Measurements from ENCODE around the gene PDE7B. TPM values are rescaled to one million over a fixed set of nuclear protein-coding genes. Genes with fewer than 3 reads are reported as not detected.

The PDE7B gene
- total and polyA plus RNA-seq, 2 donors from 2014 or later: 4.6 to 15.4 TPM

DNA sequence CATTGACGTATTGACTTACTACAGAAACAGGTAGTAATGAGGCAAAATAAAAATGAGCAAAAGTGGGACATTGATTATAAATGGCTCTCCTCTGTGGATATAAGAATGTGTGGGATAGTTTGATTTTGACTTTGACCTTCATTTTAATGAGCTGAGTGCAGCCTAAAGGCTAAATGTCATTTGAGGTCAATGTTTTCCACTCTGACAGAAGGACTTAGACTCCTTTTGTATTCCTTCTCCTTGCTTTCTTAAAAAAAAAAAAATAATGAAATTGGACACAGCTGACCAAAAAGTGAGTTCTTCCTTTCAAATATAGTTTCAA lies 330.0 kb downstream of the PDE7B start:
- Histone ChIP-seq H3K4me3 (ENCODE audit: low read length in 3 of 3) (no peak overlapping the region), H3K27me3 (ENCODE audit: control insufficient read depth, insufficient read depth, low read length) (no peaks in the 10 kb centered on the region), H3K36me3 (ENCODE audit: control insufficient read depth in 2 of 3, insufficient read depth in 3 of 3, low read length in 3 of 3) (peaks cover 0 to 5% (median 0%) of the 10 kb centered on the region in 3 donors), H3K9me3 (ENCODE audit: control insufficient read depth in 2 of 3, insufficient read depth in 1 of 3, low read length in 3 of 3) (no peaks in the 10 kb centered on the region), H3K9ac (ENCODE audit: low read length in 3 of 3) (no peak overlapping the region), H3K4me1 (ENCODE audit: control insufficient read depth in 2 of 3, insufficient read depth in 2 of 3, low read depth in 1 of 3, low read length in 3 of 3) (peaks cover 0 to 5% (median 0%) of the 10 kb centered on the region in 3 donors), H3K27ac (ENCODE audit: low read depth in 2 of 2, low read length in 2 of 2) (no peak overlapping the region)
- intact Hi-C loops (cut with DNase I): no loop called here
- TF ChIP-seq, protein P1, sequence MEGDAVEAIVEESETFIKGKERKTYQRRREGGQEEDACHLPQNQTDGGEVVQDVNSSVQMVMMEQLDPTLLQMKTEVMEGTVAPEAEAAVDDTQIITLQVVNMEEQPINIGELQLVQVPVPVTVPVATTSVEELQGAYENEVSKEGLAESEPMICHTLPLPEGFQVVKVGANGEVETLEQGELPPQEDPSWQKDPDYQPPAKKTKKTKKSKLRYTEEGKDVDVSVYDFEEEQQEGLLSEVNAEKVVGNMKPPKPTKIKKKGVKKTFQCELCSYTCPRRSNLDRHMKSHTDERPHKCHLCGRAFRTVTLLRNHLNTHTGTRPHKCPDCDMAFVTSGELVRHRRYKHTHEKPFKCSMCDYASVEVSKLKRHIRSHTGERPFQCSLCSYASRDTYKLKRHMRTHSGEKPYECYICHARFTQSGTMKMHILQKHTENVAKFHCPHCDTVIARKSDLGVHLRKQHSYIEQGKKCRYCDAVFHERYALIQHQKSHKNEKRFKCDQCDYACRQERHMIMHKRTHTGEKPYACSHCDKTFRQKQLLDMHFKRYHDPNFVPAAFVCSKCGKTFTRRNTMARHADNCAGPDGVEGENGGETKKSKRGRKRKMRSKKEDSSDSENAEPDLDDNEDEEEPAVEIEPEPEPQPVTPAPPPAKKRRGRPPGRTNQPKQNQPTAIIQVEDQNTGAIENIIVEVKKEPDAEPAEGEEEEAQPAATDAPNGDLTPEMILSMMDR (IDR thresholded peaks at IDR 0.05; ENCODE audit: borderline replicate concordance, extremely low read depth, insufficient read depth): no peak
- FAIRE-seq (no peak), DNase-seq (peak in 1 of 5 donors; percentile 23)

DNA sequence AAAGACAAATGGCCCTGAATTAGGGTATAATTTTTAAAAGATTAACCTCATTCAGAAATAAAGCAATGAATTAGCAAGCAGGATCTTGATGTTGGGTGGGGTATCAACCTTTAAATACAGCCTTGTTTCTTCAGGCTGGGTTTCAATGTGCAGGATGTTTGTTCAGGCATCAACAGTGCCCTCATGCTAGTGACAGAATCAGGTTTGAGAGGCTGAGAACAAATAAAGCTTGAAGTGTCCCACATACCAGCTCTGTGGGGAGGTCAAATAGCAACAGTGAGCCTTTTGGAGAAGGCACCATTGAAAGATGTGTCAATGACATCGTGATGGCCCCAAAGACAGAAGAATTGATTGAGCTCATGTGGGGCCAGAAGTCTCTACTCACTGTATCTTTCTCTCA lies 330.4 kb downstream of the PDE7B start:
- no peak overlapping the region for H3K9ac ChIP-seq (ENCODE audit: low read length in 3 of 3)
- H3K27ac ChIP-seq (ENCODE audit: low read depth in 2 of 2, low read length in 2 of 2): no peak overlapping the region
- no peak for FAIRE-seq
- H3K4me3 ChIP-seq (ENCODE audit: low read length in 3 of 3): no peak overlapping the region
- H3K9me3 ChIP-seq (ENCODE audit: control insufficient read depth in 2 of 3, insufficient read depth in 1 of 3, low read length in 3 of 3): no peaks in the 10 kb centered on the region
- no peaks in the 10 kb centered on the region for H3K27me3 ChIP-seq (ENCODE audit: control insufficient read depth, insufficient read depth, low read length)
- peaks cover 0 to 5% (median 0%) of the 10 kb centered on the region in 3 donors for H3K4me1 ChIP-seq (ENCODE audit: control insufficient read depth in 2 of 3, insufficient read depth in 2 of 3, low read depth in 1 of 3, low read length in 3 of 3)
- DNase-seq: no peak
- H3K36me3 ChIP-seq (ENCODE audit: control insufficient read depth in 2 of 3, insufficient read depth in 3 of 3, low read length in 3 of 3): peaks cover 0 to 5% (median 0%) of the 10 kb centered on the region in 3 donors
- intact Hi-C loops (cut with DNase I): no loop called here
- TF ChIP-seq, protein P1 (IDR thresholded peaks at IDR 0.05; ENCODE audit: borderline replicate concordance, extremely low read depth, insufficient read depth): no peak

DNA sequence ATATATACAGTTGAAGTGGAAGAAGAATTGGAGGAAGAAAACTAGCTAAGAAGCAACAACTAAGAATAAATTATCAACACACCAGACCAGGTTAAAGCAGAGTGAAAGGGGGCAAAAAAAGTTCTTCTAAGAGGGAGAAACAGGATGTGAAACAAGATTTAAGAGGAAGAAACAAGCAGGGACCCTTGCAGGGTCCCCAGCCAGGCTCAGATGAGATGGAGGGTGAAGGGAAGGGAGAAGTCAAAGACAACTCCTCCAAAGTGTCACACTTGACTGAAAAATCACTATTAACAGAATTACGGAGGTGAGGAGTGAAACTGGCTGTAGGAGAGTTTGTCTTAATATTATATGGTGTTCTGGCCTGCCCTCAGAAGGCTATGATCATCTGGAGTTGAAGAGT lies 333.2 kb downstream of the PDE7B start:
- peaks cover 0 to 5% (median 0%) of the 10 kb centered on the region in 3 donors for H3K4me1 ChIP-seq (ENCODE audit: control insufficient read depth in 2 of 3, insufficient read depth in 2 of 3, low read depth in 1 of 3, low read length in 3 of 3)
- no peak overlapping the region for H3K9ac ChIP-seq (ENCODE audit: low read length in 3 of 3)
- no peak overlapping the region for H3K4me3 ChIP-seq (ENCODE audit: low read length in 3 of 3)
- intact Hi-C loops (cut with DNase I): no loop called here
- peaks cover 0 to 8% (median 6%) of the 10 kb centered on the region in 3 donors for H3K36me3 ChIP-seq (ENCODE audit: control insufficient read depth in 2 of 3, insufficient read depth in 3 of 3, low read length in 3 of 3)
- H3K27me3 ChIP-seq (ENCODE audit: control insufficient read depth, insufficient read depth, low read length): no peaks in the 10 kb centered on the region
- FAIRE-seq: no peak
- no peak for DNase-seq
- H3K27ac ChIP-seq (ENCODE audit: low read depth in 2 of 2, low read length in 2 of 2): no peak overlapping the region
- TF ChIP-seq, protein P1 (IDR thresholded peaks at IDR 0.05; ENCODE audit: borderline replicate concordance, extremely low read depth, insufficient read depth): no peak
- H3K9me3 ChIP-seq (ENCODE audit: control insufficient read depth in 2 of 3, insufficient read depth in 1 of 3, low read length in 3 of 3): no peaks in the 10 kb centered on the region

DNA sequence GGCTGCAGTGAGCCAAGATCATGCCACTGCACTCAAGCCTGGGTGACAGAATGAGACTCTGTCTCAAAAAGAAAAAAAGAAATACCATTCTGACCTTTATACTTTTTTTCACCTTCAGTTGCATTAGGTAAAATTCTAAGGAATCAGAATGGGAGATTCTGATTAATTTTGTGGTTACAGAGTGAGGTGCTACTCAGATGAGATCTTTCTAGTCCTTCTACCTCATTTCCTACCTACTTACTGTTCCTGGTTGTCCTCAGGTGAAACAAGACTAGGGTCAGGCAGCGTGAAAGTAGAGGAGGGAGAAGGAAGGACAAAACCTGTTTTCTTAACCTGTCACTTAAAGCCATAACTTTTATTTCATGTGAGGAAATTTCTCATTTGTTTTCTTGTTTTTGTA lies 334.9 kb downstream of the PDE7B start:
- Histone ChIP-seq H3K36me3 (ENCODE audit: control insufficient read depth in 2 of 3, insufficient read depth in 3 of 3, low read length in 3 of 3) (peaks cover 0 to 10% (median 6%) of the 10 kb centered on the region in 3 donors), H3K27ac (ENCODE audit: low read depth in 2 of 2, low read length in 2 of 2) (no peak overlapping the region), H3K27me3 (ENCODE audit: control insufficient read depth, insufficient read depth, low read length) (no peaks in the 10 kb centered on the region), H3K4me3 (ENCODE audit: low read length in 3 of 3) (no peak overlapping the region), H3K9me3 (ENCODE audit: control insufficient read depth in 2 of 3, insufficient read depth in 1 of 3, low read length in 3 of 3) (no peaks in the 10 kb centered on the region), H3K9ac (ENCODE audit: low read length in 3 of 3) (no peak overlapping the region), H3K4me1 (ENCODE audit: control insufficient read depth in 2 of 3, insufficient read depth in 2 of 3, low read depth in 1 of 3, low read length in 3 of 3) (no peaks in the 10 kb centered on the region)
- TF ChIP-seq, protein P1 (IDR thresholded peaks at IDR 0.05; ENCODE audit: borderline replicate concordance, extremely low read depth, insufficient read depth): no peak
- FAIRE-seq: no peak
- intact Hi-C loops (cut with DNase I): no loop called here
- DNase-seq: no peak

Measured in kidney (tissue), 14 donors.